GM12875 (cell line): ENCODE results near the gene ABHD5.

Experiments
- H3K4me3 ChIP-seq: one replicate; pipeline ENCODE4 v1.5.1; 2011; ENCODE audit warnings: low read depth, low read length, control low read depth
- TF ChIP-seq, protein P1 (sequence below): IDR thresholded peaks from 2 replicates; pipeline ENCODE4 v1.5.1; 2011; ENCODE audit warnings: low read depth, mild to moderate bottlenecking, control low read depth, inconsistent platforms, low read length, moderate library complexity, borderline replicate concordance; ENCODE audit not compliant: insufficient read depth

ABHD5 gene

DNA sequence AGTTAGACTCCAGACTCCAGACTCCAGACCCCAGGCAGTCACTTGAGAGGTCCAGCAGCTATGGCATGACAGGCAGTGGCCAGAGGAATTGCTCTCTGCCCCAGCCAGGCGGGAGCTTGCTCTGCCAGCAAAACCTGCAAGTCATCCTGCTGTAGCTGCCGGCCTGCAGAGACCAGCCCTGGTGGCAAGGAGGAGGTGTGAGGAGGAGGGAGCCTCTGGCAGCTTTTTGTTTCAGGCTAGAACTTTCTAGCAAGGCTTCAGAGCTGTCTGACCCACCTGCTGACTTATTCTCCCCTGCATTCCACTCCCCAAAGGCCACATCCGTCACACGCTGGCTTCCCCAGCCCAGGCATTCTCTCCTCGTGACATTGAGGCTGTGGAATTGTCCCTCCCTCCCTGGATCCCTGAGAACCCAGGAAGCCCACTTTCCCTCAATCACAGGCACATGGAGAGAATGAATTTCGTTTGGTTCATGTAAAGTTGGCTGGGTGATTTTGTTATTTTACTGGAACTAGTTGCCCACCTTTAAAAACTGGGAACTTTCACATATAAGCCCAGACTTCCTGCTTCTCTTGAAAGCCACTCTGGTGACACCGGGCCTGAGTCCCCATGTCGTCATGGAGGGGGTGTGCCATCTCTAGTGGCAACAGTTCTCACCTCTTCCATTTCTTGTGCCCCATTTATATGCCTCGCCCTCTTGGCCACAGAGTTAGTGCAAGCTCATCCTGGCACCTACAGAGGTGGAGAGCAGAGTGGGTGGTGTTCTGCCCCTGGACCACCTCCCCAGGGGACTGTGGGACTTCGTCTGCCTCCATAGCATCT, 82.7 kb downstream of the ABHD5 start:
- H3K4me3 ChIP-seq = no peak overlapping the region
- TF ChIP-seq, protein P1, sequence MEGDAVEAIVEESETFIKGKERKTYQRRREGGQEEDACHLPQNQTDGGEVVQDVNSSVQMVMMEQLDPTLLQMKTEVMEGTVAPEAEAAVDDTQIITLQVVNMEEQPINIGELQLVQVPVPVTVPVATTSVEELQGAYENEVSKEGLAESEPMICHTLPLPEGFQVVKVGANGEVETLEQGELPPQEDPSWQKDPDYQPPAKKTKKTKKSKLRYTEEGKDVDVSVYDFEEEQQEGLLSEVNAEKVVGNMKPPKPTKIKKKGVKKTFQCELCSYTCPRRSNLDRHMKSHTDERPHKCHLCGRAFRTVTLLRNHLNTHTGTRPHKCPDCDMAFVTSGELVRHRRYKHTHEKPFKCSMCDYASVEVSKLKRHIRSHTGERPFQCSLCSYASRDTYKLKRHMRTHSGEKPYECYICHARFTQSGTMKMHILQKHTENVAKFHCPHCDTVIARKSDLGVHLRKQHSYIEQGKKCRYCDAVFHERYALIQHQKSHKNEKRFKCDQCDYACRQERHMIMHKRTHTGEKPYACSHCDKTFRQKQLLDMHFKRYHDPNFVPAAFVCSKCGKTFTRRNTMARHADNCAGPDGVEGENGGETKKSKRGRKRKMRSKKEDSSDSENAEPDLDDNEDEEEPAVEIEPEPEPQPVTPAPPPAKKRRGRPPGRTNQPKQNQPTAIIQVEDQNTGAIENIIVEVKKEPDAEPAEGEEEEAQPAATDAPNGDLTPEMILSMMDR = no peak

DNA sequence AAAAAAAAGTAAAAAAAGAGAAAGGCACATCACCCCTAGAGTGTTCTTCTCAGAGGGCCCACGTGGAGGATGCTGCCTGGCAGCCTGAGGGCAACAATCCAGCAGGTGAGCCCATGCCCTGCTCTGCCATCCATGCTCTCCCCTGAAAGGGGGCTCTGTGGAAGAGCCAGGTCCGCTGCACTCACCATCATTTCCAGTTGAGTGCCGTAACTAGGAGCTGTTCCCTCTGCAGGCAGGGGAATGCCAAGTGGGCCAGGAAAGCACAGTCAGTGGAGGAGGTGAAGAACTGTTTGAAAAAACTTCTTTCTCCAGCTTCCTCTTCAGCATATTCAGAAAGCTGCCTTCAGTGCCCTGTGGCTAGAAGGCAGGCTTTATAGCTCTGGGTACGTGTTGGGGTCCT, 84.1 kb downstream of the ABHD5 start:
- TF ChIP-seq, protein P1 = no peak
- no peak overlapping the region for H3K4me3 ChIP-seq

DNA sequence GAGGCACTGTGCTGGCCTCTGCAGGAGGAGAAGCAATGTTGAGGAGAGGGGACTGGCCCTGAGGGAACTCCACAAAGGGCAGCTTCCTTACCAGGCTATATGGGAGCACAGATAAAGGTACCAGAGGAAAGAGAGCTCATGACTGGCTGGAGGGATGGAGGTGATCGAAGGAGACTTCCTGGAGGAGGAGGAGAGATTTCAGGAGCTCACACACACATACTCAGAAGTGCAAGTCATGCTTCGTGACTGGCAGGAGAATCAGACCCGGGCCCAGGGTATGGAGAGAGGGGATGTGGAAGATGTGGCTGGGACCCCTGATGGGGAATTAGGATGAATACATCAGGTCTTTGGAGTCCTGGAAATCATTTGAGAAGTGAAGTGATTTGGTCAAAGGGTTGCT, 85.4 kb downstream of the ABHD5 start:
- TF ChIP-seq, protein P1 = no peak
- no peak overlapping the region for H3K4me3 ChIP-seq

DNA sequence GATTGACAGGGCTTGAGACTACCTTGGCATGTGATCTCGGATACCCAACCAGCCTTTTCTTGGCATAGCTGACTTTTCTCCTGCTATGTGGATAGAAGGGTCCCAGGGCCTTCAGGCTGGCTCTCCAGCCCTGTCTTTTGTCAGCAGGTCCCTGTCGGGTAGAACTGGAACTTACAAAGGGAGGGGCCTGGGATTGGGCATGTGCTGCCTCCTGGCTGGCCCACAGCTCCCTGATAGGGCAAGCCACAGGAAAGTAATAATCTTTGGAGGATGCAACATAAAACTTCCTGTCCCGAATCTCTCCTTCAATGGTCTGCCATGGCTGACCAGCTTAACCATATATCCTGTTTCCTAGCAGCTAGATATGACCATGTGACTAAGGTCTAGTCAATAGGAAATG, 89.1 kb downstream of the ABHD5 start:
- no peak overlapping the region for H3K4me3 ChIP-seq
- TF ChIP-seq, protein P1 = no peak

DNA sequence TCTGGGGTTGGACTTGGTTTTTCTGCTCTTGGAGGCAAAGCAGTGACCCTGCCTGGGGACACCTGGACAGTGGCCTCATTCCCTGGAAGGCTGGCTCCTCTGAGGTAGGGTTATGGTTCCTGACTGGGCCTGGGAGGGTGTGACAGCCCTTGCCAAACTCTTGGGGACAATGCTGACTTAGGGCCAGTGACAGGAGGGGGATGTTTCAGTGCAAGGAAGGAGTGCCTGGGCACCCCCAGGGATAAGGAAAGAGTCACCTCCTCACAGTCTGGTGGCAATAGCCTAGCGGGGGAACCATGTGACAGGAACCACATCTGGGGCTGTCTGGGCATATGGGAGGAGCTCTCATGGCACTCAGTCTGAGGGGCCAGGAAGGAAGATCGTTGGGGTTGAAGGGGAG, 91.8 kb downstream of the ABHD5 start:
- TF ChIP-seq, protein P1 = no peak
- no peak overlapping the region for H3K4me3 ChIP-seq
